HG03095 (cell line): ENCODE measurements around the gene UNKL.
"Not testable (repeated sequence)": the region's sequence is repeated elsewhere in the genome, so short reads cannot be mapped to it uniquely, and the experiment has no call there.

ENCODE experiments used
- ATAC-seq: cut with Tn5 transposase; IDR thresholded peaks from one replicate; pipeline ENCODE4 v1.9.1; 2021; ENCODE audit warnings: moderate library complexity; ENCODE audit not compliant: unreplicated experiment

UNKL gene

DNA sequence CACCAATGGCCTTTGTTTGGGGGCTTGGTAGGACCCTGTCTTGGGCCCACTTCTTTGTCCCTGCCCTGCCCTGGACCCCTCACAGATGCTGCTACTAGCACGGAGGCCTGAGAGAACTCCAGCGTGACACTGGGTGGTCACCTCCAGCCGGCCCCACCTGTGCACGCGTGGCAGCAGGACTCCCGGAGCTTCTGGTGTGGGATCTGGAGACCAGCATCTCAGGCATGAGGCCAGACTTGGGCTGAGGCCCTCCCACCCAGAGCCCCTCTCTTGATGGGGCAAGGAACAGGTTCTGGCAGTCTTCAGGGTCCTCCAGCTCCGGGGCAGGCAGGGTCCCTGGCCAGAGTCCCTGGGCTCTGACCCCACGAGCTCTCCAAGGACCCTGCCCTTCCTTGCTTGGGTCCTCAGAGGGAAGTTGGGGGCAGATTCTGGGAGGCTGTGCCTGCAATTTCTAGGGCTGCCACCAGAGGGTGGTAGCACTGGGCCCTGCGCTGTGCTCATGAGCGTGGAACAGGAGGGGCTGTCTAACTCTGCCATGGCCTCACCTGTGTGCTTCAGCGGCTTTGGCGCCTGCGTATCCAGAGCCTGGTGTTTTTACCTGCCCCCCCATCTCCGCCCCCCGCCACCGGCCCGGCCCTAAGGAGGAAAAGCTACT is 84.1 kb downstream of the UNKL start:
- no peak for ATAC-seq

DNA sequence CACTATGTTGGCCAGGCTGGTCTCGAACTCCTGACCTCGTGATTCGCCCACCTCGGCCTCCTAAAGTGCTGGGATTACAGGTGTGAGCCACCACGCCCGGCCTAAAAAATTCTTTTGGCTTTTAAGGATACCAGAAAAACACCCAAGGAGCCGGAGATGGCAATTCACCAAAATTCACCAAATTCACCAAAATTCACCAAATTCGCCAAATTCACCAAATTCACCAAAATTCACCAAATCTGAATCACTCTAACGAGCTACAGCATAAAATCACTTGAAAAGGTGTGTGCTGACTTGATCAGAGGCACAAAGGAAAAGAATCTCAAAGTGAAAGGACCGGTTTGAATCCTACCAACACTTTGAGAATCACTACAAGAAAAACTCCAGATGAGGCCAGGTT is 85.5 kb downstream of the UNKL start:
- not testable (repeated sequence) for ATAC-seq

DNA sequence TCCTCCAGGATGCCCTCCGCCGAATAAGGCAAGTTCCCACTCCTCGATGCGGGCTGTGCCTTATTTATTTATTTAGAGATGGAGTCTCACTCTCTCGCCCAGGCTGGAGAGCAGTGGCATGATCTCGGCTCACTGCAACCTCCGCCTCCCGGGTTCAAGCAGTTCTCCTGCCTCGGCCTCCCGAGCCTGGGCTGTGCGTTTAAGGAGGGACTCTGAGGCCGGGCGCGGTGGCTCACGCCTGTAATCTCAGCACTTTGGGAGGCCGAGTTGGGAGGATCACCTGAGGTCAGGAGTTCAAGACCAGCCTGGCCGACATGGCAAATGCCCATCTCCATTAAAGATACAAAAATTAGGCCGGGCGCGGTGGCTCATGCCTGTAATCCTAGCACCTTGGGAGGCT is 86.4 kb downstream of the UNKL start:
- not testable (repeated sequence) for ATAC-seq

DNA sequence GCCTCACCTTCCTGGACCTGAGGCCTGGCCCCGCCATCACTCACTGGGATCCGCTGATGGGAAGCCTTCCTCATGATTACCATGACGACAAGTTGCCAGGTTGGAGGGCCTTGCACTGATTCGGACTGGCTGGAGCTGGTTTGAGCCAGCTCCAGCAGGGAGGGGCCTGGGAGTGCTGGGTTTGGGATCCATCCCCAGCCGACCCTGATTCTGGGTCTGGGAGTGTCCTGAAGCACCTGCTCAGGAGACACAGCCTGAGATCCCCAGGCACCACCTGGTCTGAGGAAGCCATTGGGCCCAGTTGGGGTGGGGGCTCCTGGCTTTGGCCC is 86.9 kb downstream of the UNKL start:
- no peak for ATAC-seq

DNA sequence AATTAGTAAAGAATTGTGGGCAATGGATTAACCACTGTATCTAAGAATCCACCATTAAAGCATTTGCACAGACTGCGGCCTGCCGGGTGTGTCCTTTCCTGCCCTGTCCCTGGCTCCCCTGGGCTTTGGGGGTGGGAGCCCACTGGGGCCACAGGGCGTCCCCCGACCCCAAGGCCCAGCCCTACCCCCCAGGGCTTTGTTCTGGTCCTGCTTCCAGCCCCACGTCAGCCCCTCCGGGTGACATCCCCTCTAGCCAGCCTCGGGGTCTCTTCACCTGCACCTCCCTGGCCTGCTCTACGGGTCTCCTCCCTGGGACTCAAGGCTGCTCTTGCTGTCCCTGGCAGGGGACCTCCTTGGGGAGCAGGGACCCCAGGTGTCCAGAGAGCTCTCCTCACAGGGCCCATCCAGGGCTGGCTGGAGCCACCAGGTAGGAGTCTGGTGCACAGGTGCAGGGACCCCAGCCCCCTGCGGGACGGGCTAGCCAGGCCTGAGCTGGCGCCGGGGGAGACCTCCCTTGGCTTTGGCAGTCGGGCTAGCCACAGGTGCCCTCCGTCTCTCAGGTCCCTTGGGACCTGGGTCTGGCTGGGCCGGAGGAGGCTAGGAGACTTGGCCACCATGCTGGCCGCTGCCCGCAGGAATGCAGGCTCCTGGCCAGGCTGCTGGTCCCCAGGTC is 87.4 kb downstream of the UNKL start:
- ATAC-seq, result no peak

DNA sequence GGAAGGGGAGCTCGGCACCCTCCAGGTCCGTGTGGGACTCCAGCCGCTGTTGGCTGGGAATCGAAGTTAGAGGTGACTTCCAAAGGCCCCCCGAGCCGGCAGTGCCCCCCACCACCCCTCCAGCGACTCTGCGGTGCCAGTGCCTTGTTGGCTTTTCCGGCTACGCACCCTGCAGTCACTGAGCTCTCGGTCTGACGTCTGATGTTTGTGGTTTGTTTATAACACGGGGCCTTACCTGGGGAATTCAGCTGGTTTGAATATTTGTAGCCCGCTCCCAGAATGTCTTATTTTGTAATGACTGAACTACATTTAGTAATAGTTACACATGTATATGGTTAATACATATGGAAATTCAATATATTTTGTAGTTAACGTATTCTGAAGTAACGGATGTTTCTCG is 88.1 kb downstream of the UNKL start:
- ATAC-seq, result no peak

DNA sequence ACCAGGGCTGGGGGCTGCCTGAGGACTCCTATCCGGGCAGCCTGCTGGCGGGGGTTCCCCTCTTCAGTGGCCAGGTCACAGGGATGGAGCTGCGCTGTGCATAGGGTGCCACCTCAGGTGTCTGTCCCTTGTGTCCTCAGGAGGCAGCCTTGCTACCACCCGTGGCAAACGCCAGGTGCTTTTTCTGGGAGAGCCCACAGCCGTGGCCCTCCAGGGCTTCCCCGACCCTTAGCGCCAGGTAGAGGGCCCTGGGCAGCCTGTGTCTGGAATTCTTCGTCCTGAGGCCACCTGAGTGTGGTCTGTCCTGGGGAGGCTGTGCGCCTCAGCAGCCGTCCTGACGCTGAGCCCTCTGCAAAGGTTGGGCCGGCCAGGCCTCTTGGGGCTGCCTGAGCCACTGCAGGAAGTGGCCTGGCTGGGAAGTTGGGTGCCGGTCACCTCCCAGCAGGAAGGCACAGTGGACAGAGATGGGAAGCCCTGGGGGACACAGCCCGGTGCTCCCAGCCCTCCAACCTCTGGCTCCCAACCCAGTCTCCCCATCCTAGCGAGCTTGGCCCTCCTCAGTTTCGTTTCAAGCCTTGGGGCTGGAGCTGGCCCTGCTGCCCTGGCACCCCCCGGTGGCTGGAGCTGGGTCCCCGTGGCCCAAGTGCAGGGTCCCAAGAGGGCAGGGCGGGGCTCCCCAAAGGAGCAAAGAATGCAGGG is 88.7 kb downstream of the UNKL start:
- ATAC-seq, result no peak

DNA sequence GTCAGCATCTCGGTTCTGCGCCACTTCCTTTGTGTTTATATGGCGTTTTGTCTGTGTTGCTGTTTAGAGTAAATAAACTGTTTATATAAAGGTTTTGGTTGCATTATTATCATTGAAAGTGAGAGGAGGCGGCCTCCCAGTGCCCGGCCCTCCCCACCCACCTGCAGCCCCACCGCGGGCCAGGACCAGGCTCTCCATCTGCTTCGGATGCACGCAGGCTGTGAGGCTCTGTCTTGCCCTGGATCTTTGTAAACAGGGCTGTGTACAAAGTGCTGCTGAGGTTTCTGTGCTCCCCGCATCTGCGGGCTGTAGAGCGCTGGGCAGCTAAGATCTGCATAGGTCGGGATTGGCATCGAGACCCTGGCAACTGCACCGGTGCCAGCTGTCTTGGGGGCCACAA is 89.2 kb downstream of the UNKL start:
- ATAC-seq, result no peak

DNA sequence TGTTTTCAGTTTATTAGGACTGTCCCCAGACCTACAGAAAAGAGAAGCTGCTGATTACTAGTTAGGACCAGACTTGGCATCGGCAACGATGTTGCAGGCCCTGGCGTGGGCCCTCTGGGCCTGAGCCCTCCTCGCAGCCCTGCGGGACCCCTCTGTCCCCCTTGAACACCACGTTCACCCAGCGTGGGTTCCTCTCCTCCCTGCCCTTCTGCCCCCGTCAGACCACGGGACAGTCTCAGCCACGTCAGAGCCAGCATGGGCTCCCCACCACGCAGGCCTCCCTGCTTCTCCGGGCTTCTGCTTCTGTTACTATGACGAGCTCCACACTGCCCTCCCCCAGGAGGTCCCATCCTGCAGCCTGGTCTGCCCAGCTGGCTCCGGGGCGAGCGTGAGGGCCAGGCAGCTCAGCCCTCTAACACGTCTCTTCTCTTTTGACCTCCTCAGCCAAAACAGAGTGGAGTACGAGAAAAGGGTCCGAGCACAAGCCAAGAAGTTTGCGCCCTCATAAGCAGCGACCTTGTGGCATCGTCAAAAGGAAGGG is 90.1 kb downstream of the UNKL start:
- ATAC-seq, result no peak

DNA sequence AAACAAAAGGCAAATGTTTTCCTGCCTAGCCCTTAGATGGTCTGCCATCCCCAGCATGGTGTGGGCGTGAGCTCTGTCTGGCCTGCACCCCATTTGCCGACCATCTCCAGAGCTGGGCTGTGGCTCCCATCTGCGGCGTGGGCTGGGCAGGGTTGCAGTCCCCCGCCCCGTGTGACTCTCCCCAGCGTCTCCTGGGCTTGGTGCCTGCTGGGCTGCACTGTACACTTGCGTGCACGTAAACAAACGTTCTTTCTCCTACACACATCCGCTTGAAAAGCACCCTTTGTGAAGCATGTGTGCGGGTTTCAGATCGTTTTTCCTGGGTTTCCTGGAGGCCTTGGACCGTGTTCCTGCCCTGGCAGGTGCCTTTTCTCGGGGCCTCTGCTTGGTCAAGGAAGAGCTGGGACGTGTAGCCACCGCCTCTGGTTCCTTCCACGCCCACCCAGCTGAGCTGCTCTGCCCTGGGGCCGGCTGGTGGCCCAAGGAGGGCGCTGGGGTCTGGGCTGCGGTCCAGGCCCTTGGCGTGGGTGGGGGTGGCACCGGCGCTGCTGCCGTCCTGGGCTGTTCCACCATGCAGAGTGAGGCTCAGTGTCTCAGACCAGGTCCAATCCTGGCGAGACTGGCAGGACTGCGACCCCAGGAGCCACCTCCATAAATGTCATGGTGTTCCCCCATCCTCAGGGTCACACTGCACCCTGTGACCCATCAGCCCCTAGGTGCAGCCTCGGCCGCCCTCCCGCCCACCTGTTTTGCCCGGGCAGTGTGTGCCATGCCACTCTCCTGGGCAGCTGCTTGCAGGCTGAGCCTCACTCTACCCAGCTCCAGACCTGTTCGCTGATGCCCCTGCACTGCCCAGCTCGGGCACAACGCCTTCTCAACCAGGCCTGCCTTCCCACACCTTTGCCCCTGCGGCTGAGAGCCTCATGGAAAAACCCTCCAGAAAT is 90.9 kb downstream of the UNKL start:
- no peak for ATAC-seq

DNA sequence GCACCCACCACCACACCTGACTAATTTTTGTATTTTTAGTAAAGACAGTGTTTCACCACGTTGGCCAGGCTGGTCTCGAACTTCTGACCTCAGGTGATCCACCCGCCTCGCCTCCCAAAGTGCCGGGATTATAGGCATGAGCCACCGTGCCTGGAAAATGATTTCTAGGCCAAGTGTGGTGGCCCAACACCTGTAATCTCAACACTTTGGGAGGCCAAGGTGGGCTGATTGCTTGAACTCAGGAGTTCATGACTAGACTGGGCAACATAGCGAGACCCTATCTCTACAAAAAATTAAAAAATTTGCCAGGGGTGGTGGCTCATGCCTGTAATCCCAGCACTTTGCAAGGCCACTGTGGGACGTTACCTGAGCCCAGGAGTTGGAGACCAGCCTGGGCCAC is 92.1 kb downstream of the UNKL start:
- ATAC-seq, result no peak

DNA sequence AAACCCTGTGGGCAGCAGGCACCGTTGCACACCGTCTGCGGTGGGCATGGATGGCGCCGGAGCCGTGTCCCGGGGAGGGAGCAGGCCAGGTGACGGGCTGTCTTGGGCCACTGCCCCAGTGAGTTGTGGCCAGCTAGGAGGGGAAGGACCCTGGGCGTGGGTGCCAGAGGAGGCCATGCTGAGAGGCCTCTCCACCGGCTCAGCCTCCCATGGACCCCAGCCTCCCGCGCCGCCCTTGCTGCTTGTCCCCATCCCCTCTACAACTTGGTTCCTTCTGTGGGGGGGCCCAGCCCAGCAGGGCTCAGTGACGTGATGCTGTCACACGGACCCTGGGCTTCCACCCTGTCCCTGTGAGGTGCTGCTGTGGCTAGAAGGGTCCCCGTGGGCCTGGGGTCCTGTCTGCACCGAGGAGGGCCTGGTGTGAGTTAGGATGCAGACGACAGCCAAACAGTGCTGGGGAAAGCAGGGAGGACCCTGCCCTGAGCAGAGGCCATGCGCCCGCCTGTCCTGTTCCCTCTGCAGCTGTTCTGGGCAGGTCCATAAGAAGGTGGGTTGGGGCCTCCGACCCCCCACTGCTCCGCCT is 93.8 kb downstream of the UNKL start:
- no peak for ATAC-seq

DNA sequence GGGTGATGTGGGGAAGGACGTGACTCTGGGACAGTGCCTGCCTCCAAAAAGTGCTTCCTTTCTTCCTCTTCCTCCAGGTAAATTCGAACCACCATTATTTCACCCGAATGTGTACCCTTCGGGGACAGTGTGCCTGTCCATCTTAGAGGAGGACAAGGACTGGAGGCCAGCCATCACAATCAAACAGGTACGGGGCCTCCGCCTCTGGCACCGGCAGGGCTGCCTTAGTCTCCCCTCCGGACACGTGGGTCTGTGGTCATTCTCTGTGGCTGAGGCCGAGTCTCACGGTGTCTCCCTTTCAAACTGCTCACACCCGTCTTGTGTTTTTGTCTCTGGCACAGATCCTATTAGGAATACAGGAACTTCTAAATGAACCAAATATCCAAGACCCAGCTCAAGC is 94.4 kb downstream of the UNKL start:
- ATAC-seq, result no peak

DNA sequence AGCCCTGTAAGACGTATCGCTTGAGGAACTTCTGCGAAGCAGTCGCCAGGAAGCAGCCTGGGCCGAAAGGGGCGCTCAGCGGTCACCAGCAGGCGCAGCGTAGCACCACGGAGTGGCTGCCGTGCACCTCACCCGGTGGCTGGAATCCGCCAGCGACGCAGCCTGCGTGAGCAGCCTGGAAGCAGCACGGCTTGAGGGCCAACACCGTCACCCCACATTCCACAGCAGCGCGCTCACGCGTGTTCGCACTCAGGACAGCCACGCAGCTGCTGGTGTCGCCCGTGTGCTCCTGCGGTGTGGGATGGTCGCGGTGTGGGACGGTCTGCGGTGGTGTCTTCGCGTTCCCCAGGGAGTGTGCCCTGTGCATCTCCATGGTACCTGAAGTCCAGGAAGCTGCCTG is 95.5 kb downstream of the UNKL start:
- ATAC-seq, result no peak

DNA sequence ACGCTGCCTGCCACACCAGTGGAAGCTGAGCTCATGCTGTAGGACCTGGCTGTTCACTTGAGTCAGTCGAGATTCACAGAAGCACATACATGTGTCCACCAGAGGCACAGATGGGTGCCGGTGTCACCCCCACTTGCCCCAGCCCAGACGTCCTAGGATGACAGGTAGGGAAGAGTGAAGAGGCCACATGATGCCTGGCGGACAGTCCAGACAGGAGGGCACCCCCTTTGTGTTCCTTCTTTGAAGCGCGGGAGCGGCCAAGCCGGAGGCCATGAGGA is 96.3 kb downstream of the UNKL start:
- ATAC-seq, result no peak

DNA sequence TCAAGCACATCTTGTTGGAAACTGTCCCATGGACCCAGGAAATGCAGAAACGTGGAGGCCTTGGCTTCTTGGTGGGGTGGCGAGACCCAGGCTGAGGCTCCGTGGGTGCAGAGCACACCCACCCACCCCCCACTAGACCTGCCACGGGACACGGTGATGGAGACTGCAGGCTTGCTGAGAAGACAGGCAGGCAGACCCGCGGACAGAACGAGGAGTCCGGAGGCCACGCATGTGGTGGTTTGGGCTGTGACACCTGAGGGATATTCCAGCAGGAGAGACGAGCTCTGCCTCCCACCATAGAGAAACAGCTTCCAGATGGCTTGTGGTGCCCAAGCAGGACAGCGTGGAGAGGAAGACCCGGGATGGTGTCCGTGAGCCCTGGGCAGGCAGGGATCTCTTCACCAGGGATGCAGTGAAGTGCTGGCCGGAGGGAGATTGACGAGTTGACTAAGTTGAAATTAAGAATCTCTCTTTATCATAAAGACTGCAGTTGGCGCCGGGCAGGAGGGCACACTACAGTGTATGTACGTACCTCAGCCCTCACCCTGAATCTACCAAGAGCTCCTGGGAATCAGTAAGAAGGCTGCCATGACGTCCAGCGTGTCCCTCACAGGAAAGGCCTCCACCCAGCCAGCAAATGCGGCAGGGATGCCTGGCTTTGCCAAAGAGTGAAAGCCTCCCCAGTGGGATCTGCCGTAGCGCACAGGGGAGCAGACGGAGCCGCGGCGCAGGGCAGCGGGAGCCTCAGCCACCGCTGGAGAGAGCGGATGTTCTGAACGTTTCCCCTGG is 96.8 kb downstream of the UNKL start:
- ATAC-seq, result no peak

DNA sequence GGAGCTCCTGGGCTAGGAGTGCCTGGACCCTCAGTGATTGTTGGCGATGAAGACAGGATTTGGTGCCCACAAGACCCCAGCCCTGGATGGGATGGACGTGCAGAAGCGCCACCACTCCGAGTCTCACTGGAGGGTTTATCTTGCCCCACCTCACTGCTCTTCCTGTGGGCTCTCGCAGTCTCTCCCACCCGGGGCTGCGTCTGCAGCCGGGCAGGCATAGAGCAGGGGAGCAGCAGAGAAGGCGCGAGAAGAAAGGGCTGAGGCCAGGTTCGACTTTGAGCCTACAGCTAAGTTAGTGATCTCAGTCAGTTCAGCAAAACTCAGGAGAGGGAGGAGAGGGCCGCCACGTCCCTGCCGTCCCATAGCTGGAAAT is 98.5 kb downstream of the UNKL start:
- no peak for ATAC-seq

DNA sequence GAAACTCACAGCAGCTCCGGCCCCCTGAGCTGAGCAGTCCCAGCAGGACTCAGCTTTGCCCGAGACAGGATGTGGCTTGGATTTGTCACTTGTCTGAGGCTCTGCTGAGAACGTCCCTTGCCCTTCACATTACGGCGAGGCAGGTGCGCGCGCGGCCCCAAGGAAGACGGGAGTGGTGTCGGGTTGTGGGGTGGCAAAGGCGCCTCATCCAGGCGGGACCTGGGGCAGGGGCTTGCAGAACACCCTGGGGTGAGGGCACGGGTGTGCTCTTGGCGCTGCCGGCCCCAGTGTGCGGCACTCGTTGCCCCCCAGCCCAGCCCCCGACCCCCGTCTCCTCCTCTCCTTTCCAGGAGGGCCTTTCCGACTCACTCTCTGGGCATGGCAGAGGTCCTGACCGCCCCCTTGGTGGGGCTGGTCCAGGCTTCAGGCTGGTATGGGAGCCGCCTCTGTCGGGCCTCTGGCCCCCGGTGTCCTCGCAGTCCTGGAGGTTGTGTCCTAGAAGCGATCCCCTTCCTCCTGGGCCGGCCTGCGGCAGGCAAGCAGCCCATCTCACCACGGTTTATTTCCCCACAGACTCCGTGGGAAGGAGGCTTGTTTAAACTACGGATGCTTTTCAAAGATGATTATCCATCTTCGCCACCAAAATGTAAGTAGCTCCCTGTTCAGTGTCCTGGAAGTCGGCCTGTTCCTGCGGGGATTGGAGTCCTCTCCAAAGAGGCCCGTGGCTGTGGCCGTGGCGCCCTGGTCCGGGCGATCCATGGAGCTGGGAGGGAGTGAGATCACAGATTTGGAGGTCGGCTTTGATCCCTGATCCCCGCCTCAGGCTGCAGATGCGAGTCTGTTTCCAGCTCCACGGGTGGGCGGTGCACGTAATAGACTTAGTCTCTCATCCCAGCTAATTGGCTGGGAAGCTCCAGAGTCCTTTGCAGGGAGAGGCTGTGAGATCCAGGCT is 99.1 kb downstream of the UNKL start:
- ATAC-seq, result no peak

DNA sequence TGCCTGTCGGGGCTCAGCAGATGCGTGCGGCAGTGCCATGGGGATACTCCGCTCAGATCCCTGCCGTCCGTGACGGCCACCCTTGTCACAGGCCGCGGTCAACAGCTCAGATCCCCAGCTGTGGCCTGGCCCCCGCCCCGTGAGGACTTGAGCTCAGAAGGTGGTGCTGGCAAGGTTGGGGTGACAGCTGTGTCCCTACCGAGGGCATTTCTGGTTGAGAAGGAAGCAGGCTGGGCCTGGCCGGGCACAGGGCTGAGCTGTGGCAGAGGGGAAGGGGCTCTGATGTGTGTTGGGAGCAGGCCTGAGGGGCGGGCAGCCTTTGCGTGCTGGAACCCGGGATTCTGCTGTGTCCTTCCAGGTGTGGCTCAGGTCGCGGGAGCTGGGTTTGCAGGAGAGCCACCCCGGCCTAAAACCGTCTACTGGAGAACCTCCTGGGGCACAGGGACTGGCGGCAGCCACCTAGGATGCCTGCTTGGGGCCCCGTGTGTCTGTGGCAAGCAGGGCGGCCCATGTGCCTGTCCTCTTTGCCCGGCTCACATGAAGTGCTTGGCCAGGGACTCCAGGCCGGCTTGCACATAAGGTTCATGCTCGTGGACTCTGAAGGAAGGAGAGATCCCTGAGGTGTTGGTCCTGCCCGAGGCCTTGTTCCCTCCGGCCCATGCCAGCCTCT is 100.0 kb downstream of the UNKL start:
- no peak for ATAC-seq
